Omental fat pad (tissue), 4 donors: ENCODE data around the gene EYA3. TPM values are rescaled to one million over a fixed set of nuclear protein-coding genes. Genes with fewer than 3 reads are reported as not detected.

Experiments
- ATAC-seq: fragments of 150-250 bp; one replicate; pipeline ENCODE4 v1.9.1; 2016; ENCODE audit warnings: mild to moderate bottlenecking, moderate library complexity; ENCODE audit not compliant: low FRiP score
- DNase-seq: peaks from one replicate; pipeline ENCODE4 v3.0.0-alpha.2; 2019; ENCODE audit warnings: low spot score
- total RNA-seq, 4 donors: library from RNA; depleted of rRNA; stranded (reverse); fragments of >200 nt; gene quantifications; one replicate each; pipeline ENCODE4 v1.1.0, GENCODE V29; 2016
- TF ChIP-seq, protein P1 (sequence below), 3 donors: fragments of 450-650 bp; IDR thresholded peaks; one replicate each; pipeline ENCODE4 v1.5.1; 2016 to 2017; ENCODE audit warnings: antibody characterized with exemption in 3 of 3, mild to moderate bottlenecking in 3 of 3, moderate library complexity in 2 of 3

Gene EYA3
- total RNA-seq, 4 donors from 2014 or later, result 7.5 to 19.6 (median 14.6) TPM

GRCh38 chr1:28112388-28113241 is 24.2 kb upstream of the EYA3 start:
- DNase-seq (no peak), ATAC-seq (no peak)
- TF ChIP-seq, protein P1, sequence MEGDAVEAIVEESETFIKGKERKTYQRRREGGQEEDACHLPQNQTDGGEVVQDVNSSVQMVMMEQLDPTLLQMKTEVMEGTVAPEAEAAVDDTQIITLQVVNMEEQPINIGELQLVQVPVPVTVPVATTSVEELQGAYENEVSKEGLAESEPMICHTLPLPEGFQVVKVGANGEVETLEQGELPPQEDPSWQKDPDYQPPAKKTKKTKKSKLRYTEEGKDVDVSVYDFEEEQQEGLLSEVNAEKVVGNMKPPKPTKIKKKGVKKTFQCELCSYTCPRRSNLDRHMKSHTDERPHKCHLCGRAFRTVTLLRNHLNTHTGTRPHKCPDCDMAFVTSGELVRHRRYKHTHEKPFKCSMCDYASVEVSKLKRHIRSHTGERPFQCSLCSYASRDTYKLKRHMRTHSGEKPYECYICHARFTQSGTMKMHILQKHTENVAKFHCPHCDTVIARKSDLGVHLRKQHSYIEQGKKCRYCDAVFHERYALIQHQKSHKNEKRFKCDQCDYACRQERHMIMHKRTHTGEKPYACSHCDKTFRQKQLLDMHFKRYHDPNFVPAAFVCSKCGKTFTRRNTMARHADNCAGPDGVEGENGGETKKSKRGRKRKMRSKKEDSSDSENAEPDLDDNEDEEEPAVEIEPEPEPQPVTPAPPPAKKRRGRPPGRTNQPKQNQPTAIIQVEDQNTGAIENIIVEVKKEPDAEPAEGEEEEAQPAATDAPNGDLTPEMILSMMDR (IDR thresholded peaks at IDR 0.05), result no peak

- no peak for DNase-seq
- TF ChIP-seq, protein P1 (IDR thresholded peaks at IDR 0.05), result no peak
- no peak for ATAC-seq
Observed at GRCh38 chr1:28111157-28111556, 22.7 kb upstream of the EYA3 start.

- DNase-seq (no peak), ATAC-seq (no peak)
- TF ChIP-seq, protein P1 (IDR thresholded peaks at IDR 0.05), result no peak
Observed at GRCh38 chr1:28110555-28110954, 22.1 kb upstream of the EYA3 start.

DNA sequence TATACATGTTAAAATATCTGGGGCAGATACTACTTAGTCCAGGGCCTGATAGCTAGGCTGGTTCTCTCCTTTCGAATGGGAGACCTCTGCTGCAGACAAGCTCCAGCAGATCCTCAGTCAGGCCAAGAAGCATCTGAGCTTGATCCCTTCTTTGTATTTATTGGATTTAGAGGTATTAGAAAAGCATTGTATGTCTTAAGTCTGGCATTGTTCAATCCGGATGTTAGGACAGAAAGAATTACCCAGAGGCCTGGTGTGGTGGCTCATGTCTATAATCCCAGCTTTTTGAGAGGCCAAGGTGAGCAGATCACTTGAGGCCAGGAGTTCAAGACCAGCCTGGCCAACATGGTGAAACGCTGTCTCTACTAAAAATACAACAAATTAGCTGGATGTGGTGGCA is 21.2 kb upstream of the EYA3 start:
- ATAC-seq (no peak), DNase-seq (no peak)
- TF ChIP-seq, protein P1 (IDR thresholded peaks at IDR 0.05), result no peak

DNA sequence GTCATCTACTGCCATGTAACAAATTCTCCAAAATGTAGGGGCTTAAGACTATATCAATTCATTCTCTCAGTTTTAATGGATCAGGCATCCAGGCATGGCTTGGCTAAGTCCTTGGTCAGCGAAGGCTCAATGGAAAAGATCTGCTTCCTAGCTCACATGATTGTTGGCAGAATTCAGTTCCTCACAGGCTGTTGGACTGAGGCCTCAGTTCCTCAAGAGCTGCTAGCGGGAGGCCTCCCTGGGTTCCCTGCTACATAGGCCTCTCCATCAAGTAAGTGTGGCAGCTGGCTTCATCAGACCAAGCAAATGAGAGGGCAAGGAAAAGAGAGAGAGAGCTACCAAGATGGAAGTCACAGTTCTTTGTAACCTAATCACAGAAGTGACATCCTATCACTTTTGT is 19.6 kb upstream of the EYA3 start:
- DNase-seq, result no peak
- TF ChIP-seq, protein P1 (IDR thresholded peaks at IDR 0.05), result no peak
- ATAC-seq, result no peak

DNA sequence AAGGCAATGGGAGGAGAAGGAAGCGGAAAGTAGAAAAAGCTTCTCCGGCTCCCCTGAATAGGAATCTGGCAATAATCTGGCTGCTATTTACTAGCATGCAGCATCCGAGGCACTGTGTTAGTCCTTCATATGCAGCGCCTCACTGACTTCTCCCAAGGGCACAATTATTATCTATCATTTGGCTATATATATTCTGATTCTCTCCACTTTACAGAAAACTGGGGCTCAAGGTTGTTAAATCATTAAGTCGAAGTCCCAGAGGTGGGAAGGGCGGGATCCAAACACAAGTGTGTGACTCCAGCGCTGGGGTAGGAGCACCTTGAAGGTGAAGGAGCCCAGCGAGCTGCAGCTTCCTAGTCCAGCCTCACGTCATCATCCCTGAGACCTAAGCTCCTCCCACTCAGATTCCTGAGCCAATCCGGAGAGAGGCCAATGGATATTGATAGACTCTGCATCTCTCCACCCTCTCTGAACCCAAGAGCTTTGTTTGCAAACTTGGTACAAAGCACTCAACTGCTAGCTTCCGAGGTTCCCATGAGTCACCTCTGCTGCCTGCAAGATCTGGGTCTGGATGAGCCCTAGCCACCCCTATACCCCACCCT is 16.6 kb upstream of the EYA3 start:
- TF ChIP-seq, protein P1 (IDR thresholded peaks at IDR 0.05), result no peak
- DNase-seq, result no peak
- peak; percentile 62 for ATAC-seq

GRCh38 chr1:28102189-28102588 is 13.8 kb upstream of the EYA3 start:
- no peak for DNase-seq
- no peak for ATAC-seq
- TF ChIP-seq, protein P1 (IDR thresholded peaks at IDR 0.05), result no peak
